Prostate gland (tissue), 2 donors: ENCODE results near the gene KLHL33. TPM values are rescaled to one million over a fixed set of nuclear protein-coding genes. Genes with fewer than 3 reads are reported as not detected.

Source experiments
- DNase-seq: peaks from one replicate; pipeline ENCODE4 v3.0.0-alpha.2; 2019; ENCODE audit warnings: low spot score
- H3K27ac ChIP-seq, 2 donors: fragments of 200-600 bp; sonication (generic); 2 replicates each; pipeline ENCODE4 v1.5.1; 2017 to 2019
- H3K27me3 ChIP-seq: fragments of 200-600 bp; sonication (generic); replicated peaks from 2 replicates; pipeline ENCODE4 v1.5.1; 2019; ENCODE audit not compliant: insufficient read depth
- H3K36me3 ChIP-seq, 2 donors: fragments of 200-600 bp; sonication (generic); 1 replicate in 1 of 2; 2 replicates in 1 of 2; pipeline versions ENCODE4 v1.5.1 to v1.8.1; 2017 to 2019
- H3K4me1 ChIP-seq: fragments of 200-600 bp; sonication (generic); replicated peaks from 2 replicates; pipeline ENCODE4 v1.5.1; 2019
- H3K4me3 ChIP-seq, 2 donors: fragments of 200-600 bp; sonication (generic); 2 replicates each; pipeline ENCODE4 v1.5.1; 2017 to 2019
- H3K9me3 ChIP-seq: fragments of 200-600 bp; sonication (generic); 2 replicates; pipeline ENCODE4 v1.5.1; 2017
- CTCF ChIP-seq, 4 experiments: fragments of 200-600 bp in 2 of 4; fragments of 450-650 bp in 2 of 4; sonication (generic) in 2 of 4; IDR thresholded peaks; 1 replicate in 3 of 4; 2 replicates in 1 of 4; pipeline ENCODE4 v1.5.1; 2016 to 2019; ENCODE audit warnings: antibody characterized with exemption in 4 of 4, mild to moderate bottlenecking in 2 of 4, moderate library complexity in 2 of 4
- POLR2A ChIP-seq: fragments of 450-650 bp; IDR thresholded peaks from one replicate; pipeline ENCODE4 v1.6.1; 2016; ENCODE audit warnings: antibody characterized with exemption, mild to moderate bottlenecking
- POLR2AphosphoS5 ChIP-seq: sonication (generic); formaldehyde crosslinking; IDR thresholded peaks from one replicate; pipeline ENCODE4 v1.6.1; 2017; ENCODE audit warnings: antibody characterized with exemption
- WGBS: methylation state at CpG from one replicate; pipeline ENCODE4 v1.1.5; 2018; 5-methylcytosine and 5-hydroxymethylcytosine counted together
- intact Hi-C: fragments of 100-400 bp; cut with DNase I; formaldehyde crosslinking; loops from one replicate; pipeline ENCODE4 v1.14.2; 2022
- total RNA-seq, 2 donors: library from RNA; depleted of rRNA; stranded (reverse); fragments of >200 nt; gene quantifications; one replicate each; pipeline ENCODE4 v1.1.0, GENCODE V29; 2016

Gene KLHL33
- total RNA-seq, 2 donors from 2014 or later = 0.77 to 1.7 TPM

GRCh38 chr14:20409226-20409625 is 26.7 kb downstream of the KLHL33 start:
- Histone ChIP-seq H3K36me3 (peaks cover 7 to 9% of the 10 kb centered on the region in 2 donors), H3K9me3 (no peaks in the 10 kb centered on the region), H3K4me1 (no peaks in the 10 kb centered on the region), H3K27me3 (no peaks in the 10 kb centered on the region), H3K4me3 (no peak overlapping the region), H3K27ac (no peak overlapping the region)
- DNase-seq = no peak
- 71% methylated on average over 2 of the region's 2 CpGs for WGBS
- TF ChIP-seq POLR2A = no peak
- no peak for TF ChIP-seq POLR2AphosphoS5
- no peak for TF ChIP-seq CTCF (IDR thresholded peaks at IDR 0.05)
- intact Hi-C loops = no loop called here

DNA sequence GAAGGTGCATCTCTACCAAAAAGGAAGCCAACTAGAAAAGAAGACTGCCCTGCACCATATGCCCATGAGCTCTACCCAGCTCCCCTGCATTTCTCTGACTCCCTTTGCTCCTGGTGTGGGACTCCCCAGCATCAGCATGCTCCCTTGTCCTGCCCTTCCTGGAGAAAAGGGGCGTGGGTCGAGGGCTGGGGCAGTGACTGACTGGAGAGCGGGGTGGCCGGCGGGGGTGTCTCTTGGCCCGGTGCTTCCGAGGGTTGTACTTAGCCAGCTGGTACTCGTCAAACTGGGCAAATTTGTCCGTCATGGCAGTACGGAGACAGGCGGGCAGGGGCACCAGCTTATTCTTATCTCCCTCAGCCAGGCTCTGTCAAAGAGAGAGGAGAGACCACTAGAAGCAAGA is 32.4 kb downstream of the KLHL33 start:
- Histone ChIP-seq H3K4me1 (no peaks in the 10 kb centered on the region), H3K27me3 (no peaks in the 10 kb centered on the region), H3K9me3 (no peaks in the 10 kb centered on the region), H3K4me3 (no peak overlapping the region), H3K36me3 (peaks cover 9 to 16% of the 10 kb centered on the region in 2 donors), H3K27ac (no peak overlapping the region)
- 92% methylated on average over 11 of the region's 11 CpGs for WGBS
- no peak for DNase-seq
- no peak for TF ChIP-seq CTCF (IDR thresholded peaks at IDR 0.05)
- TF ChIP-seq POLR2A = no peak
- no peak for TF ChIP-seq POLR2AphosphoS5
- intact Hi-C loops = no loop called here

DNA sequence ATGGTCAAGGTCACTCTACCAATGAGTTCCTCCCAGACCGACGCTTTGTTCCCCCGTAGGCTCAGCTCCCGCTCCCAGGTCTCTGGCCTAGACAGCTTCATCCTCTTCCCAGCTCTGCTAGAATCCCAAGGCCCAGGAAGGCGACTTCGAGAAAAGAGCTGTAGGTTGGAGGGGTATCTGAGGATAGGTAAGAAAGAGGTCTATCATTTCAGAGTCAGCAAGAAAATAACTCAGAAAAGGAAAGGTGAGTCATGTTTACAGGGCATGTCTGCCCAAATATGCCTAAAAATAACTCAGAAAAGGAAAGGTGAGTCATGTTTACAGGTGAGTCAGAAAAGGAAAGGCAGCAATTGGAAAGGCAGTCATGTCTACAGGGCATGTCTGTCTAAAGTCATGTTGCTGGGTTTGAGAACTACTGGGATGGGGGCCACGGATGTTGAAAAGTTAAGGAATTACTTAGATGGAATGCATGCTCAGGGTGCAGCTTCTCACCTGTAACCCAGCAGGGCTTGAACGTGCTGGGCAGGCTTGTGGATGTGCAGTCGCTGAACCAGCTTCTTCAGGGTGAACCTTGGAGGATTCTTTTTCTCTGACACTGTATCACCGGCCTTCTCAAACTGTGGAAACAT is 34.9 kb downstream of the KLHL33 start:
- WGBS = 88% methylated on average over 10 of the region's 10 CpGs
- DNase-seq = no peak
- no peak overlapping the region for H3K27ac ChIP-seq
- H3K4me1 ChIP-seq = no peaks in the 10 kb centered on the region
- intact Hi-C loops = no loop called here
- no peak overlapping the region for H3K4me3 ChIP-seq
- H3K9me3 ChIP-seq = no peaks in the 10 kb centered on the region
- no peaks in the 10 kb centered on the region for H3K27me3 ChIP-seq
- peaks cover 1 to 9% of the 10 kb centered on the region in 2 donors for H3K36me3 ChIP-seq
- no peak for TF ChIP-seq CTCF (IDR thresholded peaks at IDR 0.05)
- TF ChIP-seq POLR2A = no peak
- TF ChIP-seq POLR2AphosphoS5 = no peak

- intact Hi-C loops = no loop called here
- no peak overlapping the region for H3K4me3 ChIP-seq
- 100% methylated on average over 1 of the region's 1 CpG for WGBS
- DNase-seq = no peak
- no peak for TF ChIP-seq POLR2A
- no peak for TF ChIP-seq CTCF (IDR thresholded peaks at IDR 0.05)
- no peak for TF ChIP-seq POLR2AphosphoS5
- H3K36me3 ChIP-seq = peaks cover 0 to 12% of the 10 kb centered on the region in 2 donors
- H3K9me3 ChIP-seq = no peaks in the 10 kb centered on the region
- no peaks in the 10 kb centered on the region for H3K4me1 ChIP-seq
- no peaks in the 10 kb centered on the region for H3K27me3 ChIP-seq
- H3K27ac ChIP-seq = no peak overlapping the region
Measured at GRCh38 chr14:20400589-20400964, 35.4 kb downstream of the KLHL33 start.

DNA sequence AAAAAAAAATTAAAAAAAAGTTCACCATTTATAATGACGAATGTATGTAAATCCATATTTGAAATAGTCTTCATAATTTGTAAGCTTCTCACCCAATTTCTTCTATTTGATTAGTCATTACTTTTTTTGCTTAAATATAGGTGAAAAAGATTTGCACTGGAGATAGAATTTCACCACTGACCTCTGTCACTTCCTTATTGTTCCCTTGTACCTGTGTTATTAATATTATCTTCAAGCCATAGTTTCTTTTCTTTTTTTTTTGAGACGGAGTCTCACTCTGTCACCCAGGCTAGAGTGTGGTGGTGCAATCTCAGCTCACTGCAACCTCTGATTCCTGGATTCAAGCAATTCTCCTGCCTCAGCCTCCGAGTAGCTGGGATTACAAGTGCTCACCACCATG is 38.5 kb downstream of the KLHL33 start:
- no peak for TF ChIP-seq CTCF (IDR thresholded peaks at IDR 0.05)
- TF ChIP-seq POLR2AphosphoS5 = no peak
- no peak for TF ChIP-seq POLR2A
- Histone ChIP-seq H3K36me3 (peaks cover 0 to 18% of the 10 kb centered on the region in 2 donors), H3K4me3 (no peak overlapping the region), H3K9me3 (no peaks in the 10 kb centered on the region), H3K4me1 (no peaks in the 10 kb centered on the region), H3K27me3 (no peaks in the 10 kb centered on the region), H3K27ac (no peak overlapping the region)
- 87% methylated on average over 3 of the region's 3 CpGs for WGBS
- DNase-seq = no peak
- intact Hi-C loops = no loop called here
